NCI-H1048 (cell line): Measurements from ENCODE around the gene PMVK.
"Not testable (repeated sequence)": the region's sequence is repeated elsewhere in the genome, so short reads cannot be mapped to it uniquely, and the experiment has no call there.

Source experiments
- DNase-seq: peaks from one replicate; lab custom pipeline; 2025; lab: John Stamatoyannopoulos, UW

The PMVK gene

GRCh38 chr1:154912755-154913154 is 23.8 kb downstream of the PMVK start:
- DNase-seq, result no peak

DNA sequence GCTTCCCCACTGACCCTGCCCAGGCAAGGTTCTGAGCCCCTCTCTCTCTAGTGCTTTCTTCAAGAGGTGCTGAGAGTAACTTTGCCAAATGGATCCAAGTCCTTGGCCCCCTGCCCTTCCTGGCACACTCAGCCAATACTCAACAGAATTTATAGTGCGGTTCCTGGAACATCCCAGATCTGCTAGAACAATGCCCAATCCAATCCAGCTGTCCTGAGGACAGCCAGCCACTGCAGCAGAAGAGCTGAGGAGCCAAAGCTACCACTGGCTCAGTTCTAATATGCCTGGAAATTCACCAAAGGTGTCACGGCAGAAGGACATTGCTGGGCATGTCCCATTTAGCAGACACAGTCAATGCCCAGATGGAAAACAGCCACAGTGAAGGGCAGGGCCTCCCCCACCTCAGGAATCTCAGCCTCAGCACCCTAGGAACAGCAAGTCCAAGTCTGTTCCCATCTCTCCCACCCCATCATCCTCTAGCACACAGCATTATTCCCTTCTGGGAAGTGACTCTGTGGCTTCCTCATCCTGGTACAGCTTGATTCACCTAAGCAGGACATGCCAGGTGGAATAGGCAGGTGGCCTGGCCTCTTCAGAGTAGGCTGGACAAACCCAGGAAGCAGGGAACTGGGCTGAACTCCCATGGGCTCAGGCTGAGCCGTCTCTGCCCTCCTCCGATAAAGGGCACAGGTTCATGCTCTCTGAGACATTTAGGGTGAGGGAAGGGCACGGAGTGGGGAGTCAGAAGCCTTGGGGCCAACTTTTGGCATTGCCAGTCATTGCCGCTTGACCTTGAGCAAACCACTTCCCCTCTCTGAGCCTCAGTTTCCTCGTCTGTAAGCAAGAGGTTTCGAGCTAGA is 24.6 kb downstream of the PMVK start:
- no peak for DNase-seq

GRCh38 chr1:154910851-154911250 is 25.7 kb downstream of the PMVK start:
- DNase-seq, result no peak

DNA sequence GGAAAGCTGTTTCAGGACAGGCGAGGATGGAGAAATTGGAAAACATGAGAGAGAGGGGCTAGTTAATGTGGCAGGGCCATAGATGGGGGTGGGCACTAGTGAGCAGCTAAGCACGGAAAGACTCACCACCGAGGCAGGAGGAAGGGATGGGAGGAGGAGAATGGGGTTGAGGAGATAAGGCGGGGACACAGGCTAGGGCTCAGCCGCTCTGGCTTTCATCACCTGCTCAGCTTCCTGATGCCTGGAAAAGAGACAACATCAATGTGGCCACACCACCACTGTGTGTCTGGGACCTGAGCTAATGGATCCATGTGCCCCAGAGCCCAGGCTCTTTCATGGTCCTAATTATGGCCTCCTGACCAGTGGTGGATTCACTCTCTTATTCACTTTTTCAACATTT is 27.6 kb downstream of the PMVK start:
- DNase-seq, result no peak

DNA sequence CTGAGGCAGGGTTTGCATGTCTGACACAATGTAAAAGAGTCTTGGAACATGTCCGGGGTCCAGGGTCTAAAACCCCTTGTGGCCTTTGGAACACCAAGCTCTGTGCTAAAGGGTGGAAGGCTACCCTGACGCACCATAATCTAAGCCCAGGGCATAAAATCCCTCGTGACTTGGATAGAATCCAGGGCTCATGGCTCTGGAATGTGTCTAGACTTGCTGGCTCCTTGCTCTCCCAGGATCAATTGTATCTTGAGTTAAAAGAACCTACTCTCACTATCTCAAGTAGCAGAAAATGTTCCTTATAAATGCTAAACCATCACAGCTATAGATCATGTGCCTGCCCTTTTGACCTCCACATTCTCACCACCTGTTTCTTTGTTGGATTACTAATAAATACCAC is 28.4 kb downstream of the PMVK start:
- DNase-seq, result not testable (repeated sequence)

- DNase-seq, result no peak
Observed at GRCh38 chr1:154906621-154907081, 29.9 kb downstream of the PMVK start.

GRCh38 chr1:154902938-154903566 is 33.5 kb downstream of the PMVK start:
- DNase-seq, result no peak

DNA sequence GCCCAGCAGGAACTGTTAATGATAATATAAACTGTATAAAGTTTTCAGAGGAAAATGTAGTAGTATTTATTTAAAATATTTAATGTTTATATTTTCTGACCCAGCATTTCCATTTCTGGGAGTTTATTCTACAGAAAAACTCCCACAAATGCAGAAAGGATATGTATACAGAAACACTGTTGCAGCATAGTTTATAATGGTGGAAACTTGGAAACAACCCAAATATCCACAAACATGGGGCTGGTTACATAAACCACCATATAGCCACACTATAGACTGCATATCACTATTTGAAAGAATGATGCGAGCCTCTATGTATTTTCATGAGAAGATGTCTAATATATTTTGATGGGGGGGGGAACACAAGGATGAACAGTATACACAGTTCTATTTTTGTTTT is 34.9 kb downstream of the PMVK start:
- DNase-seq, result no peak

DNA sequence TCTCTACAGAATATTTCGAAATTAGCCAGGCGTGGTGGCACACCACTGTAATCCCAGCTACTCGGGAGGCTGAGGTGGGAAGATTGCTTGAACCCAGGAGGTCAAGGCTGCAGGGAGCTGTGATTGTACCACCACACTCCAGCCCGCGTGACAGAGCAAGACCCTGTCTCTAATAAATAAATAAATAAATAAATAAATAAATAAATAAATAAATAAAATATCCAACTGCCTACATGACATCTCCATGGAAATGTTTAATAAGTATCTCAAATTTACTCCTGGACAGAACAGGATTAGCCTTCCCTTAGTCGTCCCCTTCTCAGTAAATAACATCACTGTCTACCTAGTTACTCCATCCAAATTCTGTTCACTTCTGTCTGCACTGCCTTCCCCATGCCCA is 37.5 kb downstream of the PMVK start:
- no peak for DNase-seq

DNA sequence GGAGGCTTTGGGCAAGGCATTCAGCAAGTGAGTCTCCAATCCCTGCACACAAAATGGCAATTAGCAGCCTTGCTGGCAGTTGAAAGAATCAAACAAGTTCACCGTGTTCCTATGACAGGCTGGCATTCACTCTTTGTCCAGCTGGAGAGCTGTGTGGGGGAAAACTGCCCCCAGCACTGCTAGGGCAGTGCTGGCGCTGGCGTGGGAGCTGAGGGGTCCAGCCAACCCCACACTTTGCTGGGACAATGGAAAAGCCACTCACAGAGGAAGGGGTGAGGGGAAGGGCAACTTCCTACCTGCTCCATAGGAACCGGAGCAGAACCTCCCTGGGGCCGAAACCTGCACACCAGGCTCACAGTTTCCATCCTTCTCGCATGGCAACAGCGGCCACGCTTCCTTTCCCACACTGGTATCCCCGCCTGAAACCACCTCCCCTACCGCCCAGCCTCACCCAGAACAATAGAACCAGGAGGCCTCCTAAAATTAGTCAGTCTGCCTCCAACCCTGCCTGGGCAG is 39.7 kb downstream of the PMVK start:
- no peak for DNase-seq

- no peak for DNase-seq
Observed at GRCh38 chr1:154895798-154896197, 40.7 kb downstream of the PMVK start.

DNA sequence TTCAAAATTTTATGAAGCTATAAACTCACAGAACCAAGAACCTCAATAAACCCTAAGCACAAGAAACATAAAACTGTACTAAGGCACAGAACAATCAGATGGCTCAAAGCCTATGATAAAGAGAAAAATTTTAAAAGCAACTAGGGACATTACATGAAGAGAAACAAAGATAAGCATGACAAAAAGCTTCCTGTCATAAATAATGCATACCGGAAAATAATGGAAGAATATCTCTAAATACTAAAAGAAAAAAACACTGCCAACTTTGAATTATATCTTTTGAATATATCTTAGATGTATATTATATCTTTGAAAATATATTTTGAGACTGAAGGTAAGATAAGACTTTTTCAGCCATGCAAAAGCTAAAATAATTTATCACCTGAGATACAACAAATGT is 45.1 kb downstream of the PMVK start:
- no peak for DNase-seq

- DNase-seq, result no peak
Observed at GRCh38 chr1:154888757-154889156, 47.8 kb downstream of the PMVK start.

- DNase-seq, result no peak
Observed at GRCh38 chr1:154886281-154887015, 50.1 kb downstream of the PMVK start.

- no peak for DNase-seq
Observed at GRCh38 chr1:154884869-154885701, 51.4 kb downstream of the PMVK start.

DNA sequence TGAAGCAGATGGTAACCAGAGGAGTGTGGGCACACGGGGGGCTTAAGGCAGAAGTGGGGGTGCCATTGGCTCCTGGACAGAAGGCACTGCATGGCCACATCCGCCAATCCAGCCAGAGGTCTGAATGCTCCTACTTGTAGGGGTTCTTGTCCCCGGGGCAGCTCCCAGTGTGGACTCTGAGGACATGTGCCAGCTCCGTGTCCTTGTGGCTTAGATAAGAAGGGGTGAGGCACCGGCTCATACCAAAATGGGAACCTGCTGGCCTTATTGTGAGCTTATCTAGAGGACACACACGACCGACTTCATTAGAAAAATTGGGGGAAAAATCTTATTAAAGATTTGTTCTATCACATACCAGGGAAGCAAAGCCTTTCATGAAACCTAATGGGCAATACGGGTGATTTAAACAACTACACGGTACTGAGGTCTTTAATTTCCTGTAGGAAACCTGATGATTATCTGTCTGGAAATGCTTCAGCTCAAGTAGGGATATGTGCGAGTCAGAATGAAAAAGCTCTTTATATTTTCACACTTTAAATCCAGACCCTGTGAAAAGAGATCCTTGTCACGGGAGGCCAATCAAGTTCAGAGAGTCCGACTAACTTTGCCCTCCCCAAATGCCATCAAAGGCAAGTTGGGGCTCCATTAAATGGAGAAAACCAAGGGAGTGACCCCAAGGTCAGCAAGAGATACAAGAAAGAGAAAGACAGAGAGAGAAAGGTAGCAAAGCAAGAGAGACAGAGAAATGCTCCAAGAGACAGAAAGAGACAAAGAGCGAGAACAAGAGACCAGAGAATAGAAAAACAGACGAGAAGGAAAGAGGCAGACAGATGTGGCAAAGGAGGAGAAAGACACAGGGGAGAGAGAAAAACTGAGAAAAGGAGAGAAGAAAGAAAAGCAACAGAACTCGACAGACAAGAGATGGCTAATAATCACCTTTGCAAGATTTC is 52.3 kb downstream of the PMVK start:
- DNase-seq, result no peak

DNA sequence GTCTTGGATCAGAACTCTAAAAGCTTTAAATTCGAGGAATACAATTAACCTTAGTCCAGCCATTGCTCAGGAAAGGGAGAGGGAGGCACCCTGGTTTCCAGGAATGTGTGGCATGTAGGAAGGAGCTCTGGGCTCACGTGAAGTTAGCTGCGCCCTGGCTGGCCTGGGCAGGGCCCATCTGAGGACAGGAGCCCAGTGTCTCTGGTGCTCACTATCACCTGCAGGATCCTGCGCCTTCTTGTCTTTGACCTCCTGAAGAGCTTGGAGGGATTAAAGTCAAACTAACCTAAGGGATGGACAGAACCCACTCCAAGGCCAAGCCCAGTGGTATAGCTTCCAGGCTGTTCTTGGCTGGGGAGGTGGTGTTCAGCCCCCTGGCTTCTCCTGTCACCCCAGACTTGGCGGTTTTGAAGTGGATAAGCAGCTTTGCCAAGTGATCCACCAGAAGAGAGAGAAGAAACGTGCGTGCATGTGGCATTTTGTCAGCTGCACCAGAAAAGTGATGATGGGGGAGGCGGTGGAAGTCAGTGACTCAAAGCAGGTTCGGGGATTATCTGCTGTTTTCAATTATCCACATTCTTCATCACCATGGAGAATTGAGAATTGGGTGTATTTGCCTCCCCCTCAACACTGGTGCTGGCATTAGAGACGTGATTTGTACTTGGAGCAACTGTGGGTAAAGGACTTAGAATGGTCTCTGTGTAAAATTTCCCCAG is 54.5 kb downstream of the PMVK start:
- DNase-seq, result no peak

GRCh38 chr1:154880671-154881070 is 55.8 kb downstream of the PMVK start:
- DNase-seq, result no peak

DNA sequence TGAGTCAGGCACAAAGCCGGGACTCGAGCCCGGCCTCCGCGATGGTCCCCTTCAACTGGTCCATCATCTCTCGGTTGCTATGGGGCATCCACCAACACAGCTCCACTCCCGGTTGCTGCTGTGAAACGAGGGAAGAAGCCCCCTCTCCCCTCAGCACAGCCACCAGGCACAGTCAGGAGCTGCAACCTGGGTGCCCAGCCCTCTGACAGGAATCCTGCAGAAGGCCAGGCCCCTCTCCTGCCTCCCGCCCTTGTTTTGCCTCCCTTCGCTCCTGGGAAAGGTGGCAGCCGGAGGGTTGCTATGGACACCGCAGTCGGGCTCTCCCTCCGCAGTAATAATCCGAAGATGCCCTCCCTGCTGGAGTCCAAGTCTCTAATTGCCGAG is 57.5 kb downstream of the PMVK start:
- no peak for DNase-seq
